Adrenal gland (tissue), 5 donors: ENCODE data around the gene XYLT1.

Experiments used
- CTCF ChIP-seq, 6 experiments: fragments of 450-650 bp in 4 of 6; fragments of 200-600 bp in 2 of 6; sonication (generic) in 1 of 6; IDR thresholded peaks; 1 replicate in 5 of 6; 2 replicates in 1 of 6; pipeline versions ENCODE4 v1.5.1 to v1.8.0; 2016 to 2021; ENCODE audit warnings: antibody characterized with exemption in 6 of 6, mild to moderate bottlenecking in 2 of 6, moderate library complexity in 1 of 6
- POLR2A ChIP-seq, 2 donors: fragments of 450-650 bp; IDR thresholded peaks; one replicate each; pipeline ENCODE4 v1.6.1; 2017; ENCODE audit warnings: antibody characterized with exemption in 2 of 2, mild to moderate bottlenecking in 2 of 2, moderate library complexity in 1 of 2
- donor health status: DM: no; HTN: no; CAD: no.

DNA sequence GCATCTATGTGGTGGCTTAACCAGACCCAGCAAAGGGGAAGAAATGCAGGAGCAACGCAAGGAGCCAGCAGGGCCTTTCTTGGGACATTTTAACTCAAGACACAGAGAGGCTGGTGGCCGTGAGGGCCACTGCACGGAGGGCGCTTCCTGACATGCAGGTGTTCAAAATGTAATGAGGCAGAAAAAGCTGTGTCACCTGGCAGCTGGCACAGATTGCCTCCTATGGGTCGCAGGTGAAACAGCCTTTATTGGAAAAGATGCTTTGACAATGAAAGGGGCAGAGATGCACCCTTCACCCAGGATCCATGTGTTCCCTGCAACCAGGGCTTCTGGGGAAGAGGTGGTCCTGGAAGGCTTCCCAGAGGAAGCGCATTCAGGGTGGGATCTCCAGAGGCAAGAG lies 219.3 kb downstream of the XYLT1 start:
- TF ChIP-seq CTCF (IDR thresholded peaks at IDR 0.05) (no peak), POLR2A (IDR thresholded peaks at IDR 0.05) (no peak)
